ENCODE results near the gene PRKG1.
A peak's percentile ranks its signal among the peaks of the same experiment; 100 is the strongest.
"Not testable (repeated sequence)": the region's sequence is repeated elsewhere in the genome, so short reads cannot be mapped to it uniquely, and the experiment has no call there.

Gene PRKG1

GRCh38 chr10:51729822-51730555 is 655.7 kb downstream of the PRKG1 start:
- DNase-seq, result no peak

DNA sequence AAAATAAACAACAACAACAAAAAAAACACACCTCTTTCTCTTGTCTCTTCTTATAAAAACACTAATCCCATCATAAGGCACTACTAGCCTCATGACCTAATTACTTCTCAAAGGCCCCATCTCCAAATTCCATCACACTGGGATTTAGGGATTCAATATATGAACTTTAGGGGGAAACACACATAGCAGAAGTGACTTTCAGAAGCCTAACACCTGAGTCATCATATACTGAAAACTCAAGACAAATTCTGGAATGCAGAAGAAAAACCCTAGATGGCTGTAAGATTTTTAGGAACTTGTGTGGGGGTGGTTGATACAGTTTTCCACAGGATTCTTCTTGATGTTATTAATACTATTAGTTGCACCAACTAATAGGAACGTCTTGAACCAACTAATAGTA is 658.8 kb downstream of the PRKG1 start:
- no peak for DNase-seq

- no peak for DNase-seq
Measured at GRCh38 chr10:51743146-51743545, 668.9 kb downstream of the PRKG1 start.

GRCh38 chr10:51744235-51745000 is 670.1 kb downstream of the PRKG1 start:
- no peak for DNase-seq

- DNase-seq, result no peak
Measured at GRCh38 chr10:51745397-51745796, 671.1 kb downstream of the PRKG1 start.

- no peak for DNase-seq
Measured at GRCh38 chr10:51747216-51747615, 672.9 kb downstream of the PRKG1 start.

- DNase-seq, result no peak
Measured at GRCh38 chr10:51748959-51749358, 674.7 kb downstream of the PRKG1 start.

- DNase-seq, result no peak
Measured at GRCh38 chr10:51758366-51758765, 684.1 kb downstream of the PRKG1 start.

- DNase-seq, result not testable (repeated sequence)
Measured at GRCh38 chr10:51758838-51759237, 684.6 kb downstream of the PRKG1 start.

GRCh38 chr10:51759896-51760534 is 685.7 kb downstream of the PRKG1 start:
- no peak for DNase-seq

GRCh38 chr10:51760864-51761640 is 686.8 kb downstream of the PRKG1 start:
- DNase-seq, result no peak

- no peak for DNase-seq
Measured at GRCh38 chr10:51763746-51764145, 689.5 kb downstream of the PRKG1 start.

DNA sequence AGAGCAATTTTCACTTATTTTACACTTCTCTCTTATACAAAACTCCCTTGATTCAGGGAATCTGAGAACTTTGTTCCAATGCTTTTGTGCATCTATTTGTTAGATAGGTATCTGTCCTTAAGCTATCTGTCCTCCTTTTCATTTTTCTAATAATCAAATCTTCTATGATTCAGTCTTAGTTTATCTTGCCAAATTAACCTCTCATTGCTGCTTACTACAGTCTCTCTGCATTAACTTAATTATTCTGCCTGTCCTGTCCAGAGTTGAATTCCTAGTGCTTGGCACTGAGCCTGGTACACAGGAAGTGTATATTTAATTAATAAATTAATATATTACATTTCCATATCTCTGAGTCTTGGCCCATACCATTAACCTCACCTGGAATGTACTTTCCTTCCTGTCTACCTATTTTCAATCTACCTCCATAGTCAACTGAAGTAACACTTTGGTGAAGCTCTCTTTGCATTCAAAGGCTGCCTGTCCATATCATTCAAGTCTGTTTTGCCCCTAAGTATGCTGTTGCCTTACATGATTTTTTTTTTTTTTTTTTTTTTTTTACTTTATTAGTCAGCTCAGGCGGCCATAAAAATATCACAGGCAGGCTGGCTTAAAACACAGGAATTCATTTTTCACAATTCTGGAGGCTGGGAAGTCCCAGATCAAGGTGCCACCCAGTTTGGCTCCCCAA is 691.1 kb downstream of the PRKG1 start:
- DNase-seq, result no peak

DNA sequence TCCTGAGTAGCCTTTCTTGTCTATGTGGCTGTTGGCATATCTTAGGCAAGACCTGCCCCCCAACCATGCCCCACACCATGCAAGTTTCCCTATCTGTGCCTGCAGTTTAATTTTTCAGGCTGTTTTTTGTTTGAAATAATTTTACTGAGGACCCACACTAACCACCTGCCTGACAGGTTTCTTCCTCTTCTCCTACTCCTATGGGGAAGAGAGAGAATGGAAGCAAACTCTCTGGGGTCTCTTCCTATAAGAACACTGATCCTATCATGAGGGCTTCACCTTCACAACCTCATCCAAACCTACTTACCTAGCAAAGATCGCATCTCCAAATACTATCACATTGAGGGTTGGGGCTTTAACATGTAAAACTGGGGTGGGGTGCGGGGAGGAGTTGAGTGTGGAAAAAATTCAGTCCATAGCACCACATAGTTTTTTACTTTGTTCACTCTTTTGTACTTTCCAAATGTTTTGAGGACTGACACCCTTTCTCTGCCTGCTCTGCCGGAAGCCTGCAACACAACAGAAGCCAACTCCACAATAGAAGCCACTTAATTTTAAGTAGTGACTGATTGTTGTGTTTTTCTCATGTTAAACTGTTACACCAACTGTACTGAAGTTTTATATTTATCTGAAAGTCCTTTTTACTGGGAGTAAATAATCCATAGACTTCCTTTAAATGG is 692.3 kb downstream of the PRKG1 start:
- no peak for DNase-seq

DNA sequence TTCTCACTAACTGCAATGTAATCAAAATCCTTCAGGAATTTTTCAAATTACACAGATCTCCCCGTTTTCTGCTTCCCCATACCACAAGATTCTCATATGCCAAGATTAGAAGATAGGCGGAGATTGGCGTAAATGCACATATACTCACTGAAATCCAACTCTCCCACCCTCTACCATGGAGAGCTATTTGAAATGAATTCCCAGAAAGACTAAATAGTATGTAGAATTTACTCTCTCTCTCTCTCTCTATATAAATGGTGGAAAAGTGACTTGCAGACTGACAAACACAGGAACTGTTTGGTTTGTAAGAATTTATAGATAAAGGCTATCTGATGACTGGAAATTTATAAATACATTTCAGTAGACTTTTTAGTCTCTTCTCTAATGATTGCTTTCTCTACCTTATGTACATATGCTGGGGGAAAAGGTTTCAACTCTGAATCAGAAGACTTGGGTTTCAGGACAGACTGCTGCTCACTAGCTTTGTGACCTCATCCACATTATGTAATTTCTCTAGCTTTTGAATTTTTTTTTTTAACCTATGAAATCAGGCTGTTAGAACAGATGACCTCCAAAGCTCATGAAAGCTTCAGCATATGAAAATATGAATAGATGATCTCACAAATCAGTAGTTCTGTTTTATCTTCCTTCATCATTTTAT is 692.9 kb downstream of the PRKG1 start:
- DNase-seq, result no peak

- DNase-seq, result peak; percentile 45
Measured at GRCh38 chr10:51768886-51769465, 694.7 kb downstream of the PRKG1 start.

DNA sequence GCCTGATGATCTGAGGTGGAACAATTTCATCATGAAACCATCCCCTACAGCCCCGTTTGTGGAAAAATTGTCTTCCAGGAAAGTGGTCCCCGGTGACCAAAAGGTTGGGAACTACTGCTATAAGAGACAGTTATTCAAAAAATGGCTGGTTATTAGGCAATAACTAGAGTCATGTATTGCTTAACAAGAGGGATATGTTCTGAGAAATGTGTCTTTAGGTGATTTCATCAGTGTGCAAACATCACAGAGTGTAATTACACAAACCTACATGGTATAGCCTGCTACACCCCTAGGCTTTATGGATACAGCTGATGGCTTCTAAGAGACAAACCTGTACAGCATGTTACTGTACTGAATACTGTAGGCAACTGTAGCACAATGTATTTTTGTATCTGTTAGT is 696.4 kb downstream of the PRKG1 start:
- no peak for DNase-seq

- no peak for DNase-seq
Measured at GRCh38 chr10:51772387-51772786, 698.1 kb downstream of the PRKG1 start.

DNA sequence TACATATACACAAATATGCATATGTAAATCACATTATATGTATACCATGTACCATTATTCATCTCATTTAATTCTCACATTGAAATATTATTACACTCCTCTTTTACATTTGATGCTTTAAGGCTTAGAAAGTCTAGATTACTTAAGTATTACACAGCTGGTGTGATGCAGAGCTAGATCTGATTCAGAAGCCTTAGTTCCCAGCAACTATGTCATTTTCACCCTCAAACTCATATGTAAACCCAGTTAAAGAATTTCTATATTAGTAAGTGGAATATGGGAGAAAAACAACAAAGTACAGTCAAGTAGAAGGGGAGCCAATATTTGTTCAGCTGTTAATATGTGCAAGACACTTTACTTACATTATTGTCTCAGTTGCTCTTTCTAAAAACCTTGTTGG is 699.4 kb downstream of the PRKG1 start:
- no peak for DNase-seq

DNA sequence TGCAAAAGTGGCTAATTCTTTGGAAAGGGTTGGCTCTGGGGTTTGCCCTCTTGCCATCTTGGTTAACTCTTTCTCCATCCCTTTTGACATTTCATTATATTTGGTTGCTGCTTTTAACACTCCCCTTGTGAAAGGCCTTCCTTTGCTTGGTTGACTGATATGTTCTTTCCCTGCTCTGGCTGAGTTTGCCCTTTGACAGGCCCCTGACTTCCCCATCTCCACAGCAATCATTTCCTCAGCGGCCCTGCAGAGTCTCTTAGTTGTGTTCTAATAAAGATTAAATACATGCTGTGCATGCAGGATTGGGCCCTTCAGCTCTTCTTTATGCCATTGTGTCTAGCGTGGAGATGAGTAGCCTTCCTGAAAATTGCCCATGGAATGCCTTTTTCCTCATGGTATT is 709.7 kb downstream of the PRKG1 start:
- DNase-seq, result no peak
